Fibroblast of peridontal ligament (primary cell): Measurements from ENCODE around the gene WFDC5.
"Not testable (repeated sequence)": the region's sequence is repeated elsewhere in the genome, so short reads cannot be mapped to it uniquely, and the experiment has no call there.

Source experiments
- DNase-seq: peaks from one replicate; pipeline ENCODE4 v3.0.0-alpha.2; 2010; ENCODE audit errors: extremely low read depth

The WFDC5 gene

DNA sequence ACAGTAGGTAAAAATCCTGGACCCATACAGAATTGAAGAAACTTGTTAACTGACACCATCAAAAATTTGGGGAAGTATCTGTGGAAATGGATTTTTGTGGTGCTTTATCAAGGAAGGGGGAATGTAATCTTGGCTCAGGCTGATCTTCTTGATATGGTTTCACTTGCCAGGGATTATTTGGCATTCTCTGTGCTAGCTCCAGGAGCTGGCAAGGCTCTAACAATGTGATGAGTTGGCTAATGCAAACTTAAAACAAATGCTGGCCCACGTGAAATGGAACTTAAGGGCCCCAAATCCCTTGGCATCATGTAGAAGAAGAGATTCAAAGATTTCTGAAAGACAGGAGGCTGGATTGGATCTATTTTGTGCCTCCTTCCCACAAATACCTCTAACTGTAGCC lies 27.2 kb downstream of the WFDC5 start:
- peak; percentile 99 for DNase-seq

DNA sequence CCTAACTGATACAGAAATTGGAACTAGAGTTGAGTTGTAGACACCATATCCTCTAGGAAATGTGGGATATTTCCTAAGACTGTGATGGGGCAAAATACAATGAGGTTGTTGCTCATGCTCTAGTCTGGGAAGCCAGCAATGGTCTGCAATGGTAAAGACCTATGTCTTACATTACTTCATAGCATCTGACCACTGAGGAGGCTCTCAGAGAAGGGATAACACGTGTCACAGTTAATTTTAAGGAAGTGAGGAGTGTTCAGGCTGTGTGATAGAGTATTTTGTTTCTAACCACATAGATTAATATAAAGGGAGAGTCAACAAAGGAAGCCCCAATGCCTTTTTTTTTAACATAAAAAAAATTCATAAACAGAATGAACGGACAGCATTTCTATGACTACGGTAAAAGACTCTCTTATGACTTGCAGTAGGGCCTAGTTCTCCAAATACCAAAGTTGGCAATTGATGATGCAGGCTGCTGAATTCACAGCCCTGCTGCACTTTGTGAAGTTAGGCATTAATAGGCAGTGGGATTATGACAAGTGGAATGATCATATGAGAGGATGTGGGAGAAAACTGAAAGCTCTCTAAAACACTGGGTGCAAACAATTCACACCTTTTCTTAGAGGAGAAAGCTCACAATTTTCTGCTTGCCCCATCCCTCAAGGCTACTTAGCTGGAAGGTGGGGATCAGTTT lies 27.7 kb downstream of the WFDC5 start:
- peak; percentile 52 for DNase-seq

DNA sequence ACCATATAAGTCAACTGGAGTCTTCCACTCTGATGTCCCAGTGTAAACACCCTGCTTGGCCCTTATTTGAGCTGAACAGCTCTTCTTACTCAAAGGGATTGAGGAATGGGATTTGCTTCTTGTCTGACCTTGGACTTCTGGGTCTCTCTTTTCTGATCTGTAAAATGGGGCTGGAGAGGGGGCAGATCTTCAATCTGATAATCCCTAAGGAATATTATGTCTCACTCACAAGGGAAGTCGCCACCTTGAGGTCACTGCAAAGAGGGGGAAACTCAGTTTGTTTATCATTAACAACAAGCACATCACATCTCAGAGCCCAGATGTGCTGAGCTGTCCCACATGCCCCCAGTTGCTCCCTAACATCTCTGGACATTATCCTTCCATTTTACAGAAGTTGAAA lies 29.1 kb downstream of the WFDC5 start:
- no peak for DNase-seq

DNA sequence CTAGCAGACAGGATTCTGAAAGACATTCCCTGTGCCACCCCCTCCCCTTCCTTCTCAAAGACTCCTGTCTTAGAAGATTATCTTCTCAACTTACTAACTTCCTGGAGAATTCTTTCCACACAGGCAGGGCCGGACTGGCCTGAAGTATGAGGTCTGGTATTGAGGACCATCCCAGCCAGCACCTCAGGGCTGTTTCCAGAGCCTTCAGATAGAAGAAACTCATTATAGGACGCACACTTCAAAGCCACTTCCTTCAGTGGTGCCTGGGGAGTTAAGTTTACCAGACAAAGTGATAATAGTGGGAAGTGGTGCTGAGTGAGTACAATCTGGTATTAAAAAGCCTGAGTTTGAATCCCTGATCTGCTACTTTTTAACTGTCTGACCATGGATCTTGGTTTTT lies 29.7 kb downstream of the WFDC5 start:
- DNase-seq: no peak

DNA sequence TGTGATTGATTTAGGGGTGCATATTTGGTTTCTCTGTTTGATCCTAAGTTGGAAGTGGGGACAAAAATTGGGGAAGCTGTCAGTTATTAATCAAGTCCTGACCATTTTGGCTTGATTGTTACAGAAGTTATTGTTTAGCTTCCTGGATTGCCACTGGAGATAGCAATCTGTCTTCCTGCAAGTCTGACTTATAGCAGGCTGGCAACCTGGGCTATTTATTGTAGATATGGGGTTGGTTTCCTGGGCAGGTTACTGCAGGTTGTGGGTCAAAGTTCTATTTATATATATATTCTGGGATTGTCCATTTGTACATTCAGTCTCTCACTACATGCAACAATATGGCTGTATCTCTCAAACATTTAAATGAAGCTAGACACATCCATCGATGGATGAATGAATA lies 31.8 kb downstream of the WFDC5 start:
- no peak for DNase-seq

DNA sequence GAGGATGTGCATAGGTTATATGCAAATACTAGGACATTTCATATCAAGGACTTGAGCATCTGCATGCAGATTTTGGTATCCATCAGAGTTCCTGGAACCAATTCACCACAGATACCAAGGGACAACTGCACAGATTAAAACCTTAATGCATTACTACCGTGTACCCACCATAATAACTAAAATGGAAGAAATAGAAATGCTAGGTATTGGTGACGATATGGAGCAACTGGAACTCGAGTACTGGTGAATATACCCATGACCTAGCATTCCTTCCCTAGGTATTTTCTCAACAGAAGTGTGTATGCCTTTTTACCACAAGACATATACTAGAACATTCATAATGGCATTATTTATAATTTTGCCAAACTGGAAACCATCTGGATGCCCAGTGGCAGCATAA lies 32.5 kb downstream of the WFDC5 start:
- DNase-seq: no peak

DNA sequence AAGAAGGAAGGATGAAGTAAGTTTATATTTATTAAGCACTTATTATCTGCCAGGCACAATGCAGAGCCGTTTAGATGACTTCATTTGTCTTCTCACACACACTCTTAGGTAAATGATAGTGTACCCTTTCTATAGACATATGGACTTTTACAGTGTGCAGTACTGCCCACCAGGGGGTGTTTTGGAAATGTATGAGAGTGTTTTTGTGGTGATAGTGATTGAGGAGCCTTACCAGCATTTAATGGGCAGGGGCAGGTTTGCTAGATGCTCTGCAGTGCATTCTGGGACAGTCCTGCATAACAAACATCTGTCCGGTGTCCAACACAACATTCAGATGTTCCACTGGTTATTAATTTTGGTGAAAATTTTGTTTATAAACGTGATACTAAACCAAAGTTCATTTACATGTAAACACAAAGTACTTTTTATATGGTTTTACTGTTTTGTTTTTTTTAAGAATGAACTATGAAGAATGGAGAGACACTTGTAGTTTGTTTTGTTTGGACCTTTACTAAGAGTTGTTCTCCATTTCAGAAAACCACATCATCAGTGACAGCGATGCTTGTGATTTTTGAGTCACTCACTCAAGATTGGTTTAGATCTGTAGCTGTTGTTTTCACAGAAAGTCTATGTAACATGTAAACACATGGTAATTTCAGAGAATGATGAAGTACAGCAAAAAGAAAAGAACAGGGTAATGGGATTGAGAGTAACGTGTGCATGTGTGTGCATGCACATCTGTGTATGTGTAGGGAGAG lies 33.9 kb downstream of the WFDC5 start:
- DNase-seq: peak; percentile 87

DNA sequence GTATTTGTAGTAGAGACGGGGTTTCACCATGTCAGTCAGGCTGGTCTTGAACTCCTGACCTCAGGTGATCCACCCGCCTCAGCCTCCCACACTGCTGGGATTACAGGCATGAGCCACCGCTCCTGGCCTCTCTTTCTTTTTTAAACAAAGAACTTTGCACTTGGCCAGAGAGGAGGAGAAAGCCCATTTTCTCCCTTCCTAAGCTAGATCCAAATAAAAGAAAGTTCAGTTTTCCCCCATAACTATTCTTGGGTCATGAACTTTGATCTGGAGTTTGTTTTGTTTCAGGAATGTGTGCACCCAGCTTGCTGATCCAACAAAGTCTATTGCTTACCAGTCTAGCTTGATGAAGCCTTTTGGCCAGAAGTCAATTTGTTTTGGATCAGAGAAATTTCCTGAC lies 37.4 kb downstream of the WFDC5 start:
- DNase-seq: no peak

DNA sequence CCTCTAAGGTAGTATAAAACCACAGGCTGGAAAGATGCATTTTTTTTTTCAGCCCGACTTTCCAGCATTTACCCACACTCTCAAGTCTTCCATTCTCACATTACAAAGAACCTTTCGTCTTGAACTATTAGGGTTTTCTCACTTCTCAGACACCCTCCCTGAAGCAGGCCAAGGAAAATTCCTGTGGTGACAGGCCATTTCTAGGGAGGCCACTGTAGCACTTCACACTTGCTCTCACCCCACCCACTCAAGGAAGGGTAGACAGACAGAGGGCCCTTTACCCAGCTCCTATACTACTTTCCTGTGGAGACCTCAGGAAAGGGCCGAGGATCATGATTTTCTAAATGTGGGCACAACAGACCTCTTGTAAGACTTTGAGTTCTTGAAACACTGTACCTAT lies 41.8 kb downstream of the WFDC5 start:
- no peak for DNase-seq

DNA sequence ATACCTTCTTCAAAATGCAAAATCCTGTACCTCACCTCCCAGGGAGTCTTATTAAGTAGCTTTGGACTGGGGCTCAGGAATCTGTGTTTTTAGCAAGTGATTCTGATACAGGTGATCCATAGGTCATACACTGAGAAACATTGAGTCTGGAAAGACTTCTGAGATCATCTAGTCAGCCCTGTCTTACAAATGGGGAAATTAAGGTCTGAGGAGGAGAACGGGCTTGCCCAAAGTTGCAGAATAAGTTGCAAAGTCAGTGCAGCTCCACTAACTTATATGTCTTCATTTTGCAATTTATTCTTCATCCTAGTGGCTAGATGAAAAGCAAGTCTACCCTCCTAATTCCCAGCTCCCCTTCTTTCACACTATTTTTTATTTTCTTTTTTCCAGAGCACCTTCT lies 42.9 kb downstream of the WFDC5 start:
- DNase-seq: no peak

DNA sequence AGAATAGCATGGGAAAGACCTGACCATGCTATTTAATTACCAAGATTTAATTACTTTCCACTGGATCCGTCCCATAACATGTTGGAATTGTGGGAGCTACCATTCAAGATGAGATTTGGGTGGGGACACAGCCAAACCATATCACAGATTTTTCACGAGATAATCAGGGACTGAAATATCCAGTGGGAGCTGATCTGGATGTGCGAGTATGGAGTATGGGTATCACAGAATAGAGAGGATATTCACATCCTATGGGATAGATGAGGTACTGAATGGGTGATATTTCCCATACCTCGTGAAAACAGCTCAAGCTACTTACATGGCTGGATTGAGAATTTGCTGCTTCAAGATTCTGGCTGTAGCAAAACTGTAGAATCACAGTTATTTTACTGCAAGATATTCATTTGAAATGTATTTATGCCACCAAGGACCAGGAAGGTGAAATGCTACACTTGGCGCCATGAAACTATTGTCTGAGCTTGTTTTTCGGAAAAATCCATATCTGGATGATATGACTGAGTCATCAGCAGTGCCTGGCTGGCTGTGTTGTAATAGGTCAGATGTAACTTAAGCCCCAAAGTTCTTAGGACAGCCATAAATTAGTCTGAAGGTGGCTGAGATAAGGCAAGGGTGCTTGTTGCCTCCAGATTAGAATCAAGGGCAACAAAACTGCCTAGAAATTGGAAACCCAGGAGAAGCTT lies 43.9 kb downstream of the WFDC5 start:
- DNase-seq: no peak

DNA sequence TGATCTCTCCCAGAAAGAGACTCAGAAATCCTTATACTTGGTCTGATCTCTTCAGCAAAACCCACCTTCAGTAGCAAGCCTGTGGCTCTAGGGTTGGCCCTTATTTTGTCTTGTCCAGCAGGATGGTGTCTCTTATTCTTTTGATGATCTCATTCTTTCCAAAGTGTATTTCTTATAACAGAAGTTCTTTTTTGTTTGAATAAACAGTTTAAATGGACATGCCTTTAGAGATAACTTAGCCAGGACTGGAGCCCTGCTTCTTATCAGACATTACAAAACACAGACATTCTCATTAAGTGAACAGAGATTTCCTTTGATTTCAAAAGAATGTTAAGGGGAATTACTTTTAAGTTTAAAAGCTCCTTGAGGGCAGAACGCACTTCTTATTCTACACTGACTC lies 45.7 kb downstream of the WFDC5 start:
- DNase-seq: no peak

DNA sequence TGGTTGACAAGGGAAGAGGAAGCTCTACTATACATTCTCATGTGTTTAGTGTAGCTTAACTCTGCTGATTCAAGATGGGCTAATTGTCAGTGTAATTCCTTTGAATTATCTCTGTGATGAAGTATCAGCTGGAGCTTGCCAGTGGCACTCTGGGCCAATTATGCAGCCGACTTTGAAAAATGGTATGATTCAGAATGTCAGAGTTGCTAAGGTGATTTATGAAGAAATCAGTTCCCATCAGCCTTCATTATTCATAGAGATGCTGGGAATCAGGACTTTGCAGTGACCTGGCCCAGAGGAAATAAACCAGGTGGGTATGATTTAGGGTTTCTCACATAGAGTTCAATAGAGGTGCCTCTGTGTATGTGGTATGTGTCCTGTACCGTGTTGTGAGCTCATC lies 47.4 kb downstream of the WFDC5 start:
- DNase-seq: no peak

DNA sequence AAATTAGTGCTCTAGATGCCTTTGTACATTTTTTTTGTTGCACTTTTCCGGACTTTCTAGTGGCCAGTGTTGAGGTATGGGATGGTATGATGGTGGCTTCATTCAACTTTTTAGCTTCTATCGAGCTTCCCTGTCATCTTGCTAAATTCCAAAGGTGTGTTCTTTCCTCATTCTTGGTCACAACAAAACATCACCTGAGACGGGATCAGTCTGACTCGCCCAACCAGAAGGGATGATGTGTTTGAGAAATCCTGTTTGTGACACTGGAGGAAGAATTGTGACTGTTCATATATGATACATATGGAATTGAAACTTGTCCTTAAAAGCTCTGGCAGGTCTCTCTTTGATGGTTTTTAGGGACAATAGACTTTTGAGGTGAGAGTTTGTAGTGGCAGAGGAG lies 47.9 kb downstream of the WFDC5 start:
- DNase-seq: no peak

DNA sequence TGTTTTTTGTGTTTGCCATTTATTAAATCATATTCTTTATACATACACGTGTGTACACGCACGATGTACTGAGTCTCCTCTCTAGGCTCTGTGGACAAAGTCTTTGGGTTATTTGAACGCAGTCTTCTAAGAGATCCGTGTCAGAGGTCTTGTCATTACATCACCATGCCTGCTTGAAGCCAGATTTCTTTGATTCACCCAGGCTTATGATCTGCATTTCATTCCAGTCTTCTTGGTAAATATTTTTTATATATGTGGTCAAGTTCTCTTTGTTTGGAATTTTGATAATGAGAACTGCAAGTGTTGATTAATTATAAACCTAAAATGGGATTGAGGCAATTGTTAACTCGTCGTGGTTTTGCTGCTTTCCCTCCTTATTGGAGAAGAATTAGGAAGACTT lies 48.6 kb downstream of the WFDC5 start:
- DNase-seq: peak; percentile 58

DNA sequence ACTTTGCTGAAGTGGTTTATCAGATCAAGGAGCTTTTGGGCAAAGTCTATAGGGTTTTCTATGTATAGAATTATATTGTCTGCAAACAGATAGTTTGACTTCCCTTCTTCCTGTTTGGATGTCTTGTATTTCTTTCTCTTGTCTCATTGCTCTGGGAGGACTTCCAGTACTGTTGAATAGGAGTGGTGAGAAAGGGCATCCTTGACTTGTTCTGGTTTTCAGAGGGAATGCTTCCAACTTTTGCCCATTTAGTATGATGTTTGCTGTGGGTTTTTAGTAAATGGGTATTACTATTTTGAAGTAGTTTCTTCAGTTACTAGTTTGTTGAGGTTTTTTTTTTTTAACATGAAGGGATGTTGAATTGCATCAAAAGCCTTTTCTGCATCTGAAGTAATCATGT lies 50.2 kb downstream of the WFDC5 start:
- peak; percentile 59 for DNase-seq

DNA sequence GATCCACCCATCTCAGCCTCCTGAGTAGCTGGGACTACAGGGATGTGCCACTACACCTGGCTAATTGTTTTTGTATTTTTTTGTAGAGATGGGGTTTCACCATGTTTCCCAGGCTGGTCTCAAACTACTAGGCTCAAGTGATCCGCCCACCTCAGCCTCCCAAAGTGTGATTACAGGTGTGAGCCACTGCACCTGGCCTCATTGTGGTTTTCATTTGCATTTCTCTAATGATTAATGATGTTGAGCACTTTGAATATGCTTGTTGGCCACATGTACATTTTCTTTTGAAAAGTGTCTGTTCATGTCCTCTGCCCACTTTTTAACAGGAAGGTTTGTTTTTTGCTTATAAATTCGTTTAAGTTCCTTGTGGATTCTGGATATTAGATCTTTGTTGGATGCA lies 51.9 kb downstream of the WFDC5 start:
- DNase-seq: not testable (repeated sequence)

DNA sequence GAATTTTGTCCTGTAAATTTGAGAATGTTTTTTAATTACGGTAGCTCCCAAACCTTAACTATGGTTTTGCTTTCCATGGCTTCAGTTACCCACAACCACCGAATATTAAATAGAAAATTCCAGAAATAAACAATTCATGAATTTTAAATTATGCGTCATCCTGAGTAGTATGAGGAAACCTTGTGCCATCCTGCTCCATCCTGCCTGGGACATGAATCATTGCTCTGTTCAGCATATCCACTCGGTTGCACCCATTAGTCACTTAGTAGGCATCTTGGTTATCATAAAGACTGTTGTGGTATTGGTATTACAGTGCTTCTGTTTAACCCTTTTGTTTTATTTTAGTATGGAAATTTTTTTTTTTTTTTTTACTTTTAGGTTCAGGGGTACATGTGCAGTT lies 53.7 kb downstream of the WFDC5 start:
- DNase-seq: peak; percentile 95

DNA sequence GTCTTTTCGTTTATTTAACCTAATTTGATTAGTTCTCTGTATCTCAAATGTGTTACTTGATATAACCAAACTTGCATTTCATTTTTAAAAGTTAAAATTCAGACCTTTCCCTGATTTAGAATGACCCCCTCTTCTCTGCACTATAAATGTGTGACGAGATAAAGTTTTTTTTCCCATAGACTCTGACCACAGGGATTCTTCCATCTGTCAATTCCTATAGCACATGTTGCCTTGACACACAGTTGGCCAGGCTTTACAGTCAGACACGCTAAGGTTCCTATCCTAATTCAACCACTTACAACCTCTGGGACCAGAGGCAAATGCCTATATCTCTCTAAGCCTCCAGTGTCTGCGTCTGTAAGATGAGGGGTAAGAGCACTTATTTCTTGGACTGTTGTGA lies 54.7 kb downstream of the WFDC5 start:
- no peak for DNase-seq
